Measurements from ENCODE around the gene FXYD4.
"Not testable (repeated sequence)": the region's sequence is repeated elsewhere in the genome, so short reads cannot be mapped to it uniquely, and the experiment has no call there.

The FXYD4 gene

GRCh38 chr10:43376828-43377423 is 5.5 kb downstream of the FXYD4 start:
- no peak for DNase-seq

- no peak for DNase-seq
Observed at GRCh38 chr10:43377424-43377883, 6.0 kb downstream of the FXYD4 start.

DNA sequence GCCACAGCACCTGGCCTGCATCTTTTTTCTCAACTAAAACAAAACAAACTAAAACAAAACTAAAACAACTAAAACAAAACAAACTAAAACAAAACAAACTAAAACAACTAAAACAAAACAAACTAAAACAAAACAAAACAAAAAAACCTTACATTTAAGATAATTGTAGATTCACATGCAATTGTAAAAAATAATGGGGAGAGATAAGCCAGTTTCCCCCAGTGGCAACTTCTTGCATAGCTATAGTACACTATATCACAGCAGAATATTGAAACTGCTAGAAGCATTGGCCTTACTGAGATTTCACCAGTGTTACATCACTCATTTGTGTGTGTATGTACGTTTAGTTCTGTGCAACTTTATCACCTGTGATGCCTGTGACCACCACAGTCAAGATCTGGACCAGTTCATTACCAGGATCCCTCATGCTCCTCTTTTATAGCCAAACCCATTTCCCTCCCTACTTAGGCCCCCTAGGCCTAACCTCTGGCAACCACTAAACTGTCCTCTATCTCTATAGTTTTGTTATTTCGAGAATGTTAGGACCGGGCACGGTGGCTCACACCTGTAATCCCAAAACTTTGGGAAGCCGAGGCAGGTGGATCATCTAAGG is 9.3 kb downstream of the FXYD4 start:
- DNase-seq: peak; percentile 49

- no peak for DNase-seq
Observed at GRCh38 chr10:43383204-43383971, 12.0 kb downstream of the FXYD4 start.

- DNase-seq: no peak
Observed at GRCh38 chr10:43384252-43385221, 13.1 kb downstream of the FXYD4 start.

DNA sequence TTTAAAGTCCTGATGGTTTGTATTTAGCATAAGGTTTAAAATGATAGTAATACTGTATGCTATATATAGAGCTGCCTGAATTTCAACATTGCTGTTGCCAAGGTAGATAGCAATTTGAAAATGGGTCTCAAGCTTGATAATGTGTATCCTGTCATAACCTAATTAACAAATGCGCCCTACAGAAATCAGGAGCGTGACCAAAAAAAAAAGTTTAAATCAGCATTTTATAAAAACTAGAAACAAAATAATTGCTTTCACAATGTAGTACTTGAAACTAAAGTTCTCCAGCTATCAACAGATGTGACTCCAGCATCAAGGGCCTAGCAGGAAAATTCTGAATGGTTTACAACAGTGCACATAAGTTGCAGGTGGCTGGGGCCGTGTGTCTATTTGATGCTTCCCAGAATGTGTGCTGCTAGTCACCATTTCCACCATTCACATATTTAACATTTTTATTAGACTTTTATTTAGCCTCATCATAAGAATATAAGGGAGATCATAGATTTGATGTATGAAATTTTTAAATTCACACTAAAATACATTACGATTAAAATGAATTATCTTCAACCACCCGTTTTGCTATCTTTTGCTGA is 14.1 kb downstream of the FXYD4 start:
- DNase-seq: no peak

DNA sequence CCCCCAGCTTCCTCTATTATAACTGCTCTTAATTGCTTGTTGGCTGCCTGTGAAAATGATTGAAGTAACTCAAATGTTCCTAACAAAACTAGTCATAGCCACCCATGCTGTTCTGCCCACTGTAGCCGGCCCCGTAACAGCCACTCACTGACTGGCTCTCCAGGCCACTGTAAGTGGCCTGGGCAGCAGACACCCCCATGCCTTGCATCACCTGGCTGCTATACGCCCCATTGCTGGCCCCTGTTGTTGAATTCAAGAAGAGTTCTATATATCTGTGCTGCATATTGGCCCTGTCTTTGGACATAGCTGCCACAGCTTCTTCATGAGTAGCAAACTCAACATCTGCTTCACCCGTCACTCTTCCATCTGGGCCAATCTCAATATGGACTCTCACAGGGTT is 15.1 kb downstream of the FXYD4 start:
- no peak for DNase-seq

DNA sequence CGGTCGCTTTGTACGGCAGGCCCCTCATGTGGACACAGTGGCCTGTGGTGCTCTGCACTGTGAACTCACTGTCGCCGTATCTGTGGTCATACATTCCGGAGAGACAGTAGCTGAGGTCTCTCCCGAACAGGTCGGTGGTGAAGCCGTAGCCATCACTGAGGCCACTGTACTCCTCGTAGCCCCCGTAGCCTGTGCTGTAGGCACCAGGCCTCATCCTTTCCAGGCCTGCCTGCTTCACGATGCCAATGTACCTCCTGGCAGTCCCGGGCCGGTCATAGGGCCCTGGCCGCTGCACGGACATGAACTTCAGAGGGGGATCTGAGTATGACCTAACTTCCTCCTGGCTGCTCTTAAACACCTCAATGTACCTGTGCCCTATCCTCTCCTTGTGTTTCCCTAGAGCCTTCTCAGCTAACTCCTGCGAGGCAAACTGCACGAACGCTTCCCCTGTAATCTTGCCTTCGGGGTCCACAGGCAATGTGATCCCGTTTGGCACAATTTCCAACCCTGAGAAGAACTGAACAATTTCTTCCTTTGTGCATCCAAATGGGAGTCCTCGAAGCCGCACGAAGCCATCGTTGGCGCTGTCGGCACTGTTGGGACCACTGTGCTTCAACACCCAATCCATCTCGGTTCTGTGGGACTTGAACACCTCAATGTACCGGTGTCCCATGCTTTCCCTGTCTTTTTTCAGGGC is 15.7 kb downstream of the FXYD4 start:
- no peak for DNase-seq

- no peak for DNase-seq
Observed at GRCh38 chr10:43387678-43388032, 16.2 kb downstream of the FXYD4 start.

DNA sequence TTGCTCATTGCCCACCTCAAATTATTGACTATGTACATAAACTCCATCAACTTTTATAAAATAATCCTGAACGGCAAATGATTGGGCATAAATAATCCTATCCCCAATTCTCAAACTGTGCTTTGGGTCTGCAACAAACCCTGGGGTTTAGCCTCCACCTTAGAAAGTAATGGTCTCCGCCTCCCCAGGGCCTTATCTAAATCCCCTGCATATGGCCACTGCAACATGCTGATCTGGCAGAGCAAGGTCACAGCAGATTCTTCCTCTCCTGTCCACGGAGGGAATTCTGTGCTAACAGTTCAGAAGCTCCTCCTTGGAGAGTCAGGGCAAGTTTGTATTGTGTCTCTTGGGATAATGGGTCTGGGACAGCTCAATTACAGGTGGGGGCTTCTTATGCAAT is 18.4 kb downstream of the FXYD4 start:
- no peak for DNase-seq

DNA sequence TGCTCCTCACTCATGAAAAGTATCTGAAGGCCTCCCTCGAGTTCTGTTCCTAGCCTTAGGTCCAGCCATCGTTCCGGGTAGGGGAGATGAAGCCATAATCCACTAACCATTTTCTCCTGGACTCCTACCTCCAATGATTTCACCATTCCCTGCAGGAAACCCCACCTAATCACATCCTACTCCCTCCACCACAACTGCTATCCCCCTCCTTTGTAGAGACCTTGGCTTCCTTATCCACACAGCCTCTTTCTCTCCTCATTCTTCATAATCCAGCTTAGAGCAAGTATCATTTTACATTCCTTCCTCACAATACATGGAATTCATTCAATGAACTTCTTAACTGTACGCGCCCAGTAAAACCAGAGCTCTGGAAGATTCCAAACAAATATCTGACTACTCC is 18.9 kb downstream of the FXYD4 start:
- no peak for DNase-seq

- DNase-seq: peak; percentile 47
Observed at GRCh38 chr10:43390759-43391158, 19.3 kb downstream of the FXYD4 start.

GRCh38 chr10:43391496-43391895 is 20.1 kb downstream of the FXYD4 start:
- no peak for DNase-seq

DNA sequence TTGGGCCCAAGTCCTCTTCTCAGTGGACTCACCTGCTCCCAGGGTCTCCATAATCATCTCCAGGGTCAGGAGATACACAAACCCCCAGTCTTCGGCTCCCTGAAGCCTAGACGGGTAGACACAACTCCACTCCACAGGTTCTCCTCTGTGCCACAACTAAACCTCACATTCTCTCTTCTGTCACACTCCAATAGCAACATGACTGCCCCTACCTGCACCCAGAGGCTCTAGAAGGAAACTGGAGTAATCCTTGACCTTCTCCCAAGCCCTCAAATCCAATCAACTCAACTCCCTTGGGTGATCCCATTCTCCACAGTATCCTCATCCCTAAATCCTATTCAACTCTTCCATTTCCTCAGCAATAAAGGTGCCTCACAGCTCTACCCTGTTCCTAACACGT is 21.3 kb downstream of the FXYD4 start:
- no peak for DNase-seq

DNA sequence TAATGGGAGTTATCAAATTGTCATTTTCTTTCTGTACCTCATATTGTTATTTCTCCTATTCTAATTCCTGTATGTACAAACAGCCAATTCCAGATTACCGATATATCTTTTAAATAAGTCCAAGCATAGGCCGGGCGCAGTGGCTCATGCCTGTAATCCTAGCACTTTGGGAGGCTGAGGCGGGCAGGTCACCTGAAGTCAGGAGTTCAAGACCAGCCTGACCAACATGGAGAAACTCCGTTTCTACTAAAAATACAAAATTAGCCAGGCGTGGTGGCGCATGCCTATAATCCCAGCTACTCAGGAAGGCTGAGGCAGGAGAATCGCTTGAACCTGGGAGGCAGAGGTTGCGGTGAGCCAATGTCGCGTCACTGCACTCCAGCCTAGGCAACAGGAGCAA is 21.8 kb downstream of the FXYD4 start:
- not testable (repeated sequence) for DNase-seq

DNA sequence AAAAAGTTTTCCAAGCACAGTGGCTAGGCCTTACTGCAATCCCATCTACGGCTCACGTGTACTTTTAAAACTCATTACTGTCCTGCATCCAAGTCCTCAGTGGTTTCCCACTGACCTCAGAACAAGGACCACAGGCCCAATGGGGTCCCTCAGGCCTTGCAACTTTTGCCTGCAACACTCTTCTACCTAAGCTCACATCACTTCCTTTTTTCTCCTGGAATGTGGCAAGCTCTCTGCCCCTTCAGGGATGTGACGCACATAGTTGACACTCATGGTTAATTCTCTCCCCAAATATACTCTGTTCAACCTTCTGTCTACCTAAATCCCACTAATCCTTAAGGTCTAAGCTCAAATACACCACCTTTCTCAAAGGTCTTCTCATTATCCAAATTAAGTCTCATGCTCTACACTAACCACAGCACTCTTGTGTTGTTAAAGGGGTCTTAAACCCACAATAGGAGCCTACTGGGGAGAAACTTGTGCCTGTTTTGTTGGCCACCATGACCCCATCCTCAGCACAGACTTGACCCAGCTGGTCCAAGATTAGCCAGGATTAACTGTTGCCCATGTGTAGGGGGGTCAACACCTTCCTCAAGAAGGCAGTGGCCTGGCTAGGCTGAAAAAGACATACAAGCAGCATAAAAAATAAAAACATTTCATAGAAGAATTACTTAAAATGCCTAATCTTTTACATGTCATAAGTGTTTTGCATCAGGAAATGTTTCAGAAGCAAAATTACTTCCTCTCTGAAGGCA is 22.3 kb downstream of the FXYD4 start:
- no peak for DNase-seq

- no peak for DNase-seq
Observed at GRCh38 chr10:43394868-43395267, 23.4 kb downstream of the FXYD4 start.

- DNase-seq: no peak
Observed at GRCh38 chr10:43395571-43396060, 24.2 kb downstream of the FXYD4 start.

DNA sequence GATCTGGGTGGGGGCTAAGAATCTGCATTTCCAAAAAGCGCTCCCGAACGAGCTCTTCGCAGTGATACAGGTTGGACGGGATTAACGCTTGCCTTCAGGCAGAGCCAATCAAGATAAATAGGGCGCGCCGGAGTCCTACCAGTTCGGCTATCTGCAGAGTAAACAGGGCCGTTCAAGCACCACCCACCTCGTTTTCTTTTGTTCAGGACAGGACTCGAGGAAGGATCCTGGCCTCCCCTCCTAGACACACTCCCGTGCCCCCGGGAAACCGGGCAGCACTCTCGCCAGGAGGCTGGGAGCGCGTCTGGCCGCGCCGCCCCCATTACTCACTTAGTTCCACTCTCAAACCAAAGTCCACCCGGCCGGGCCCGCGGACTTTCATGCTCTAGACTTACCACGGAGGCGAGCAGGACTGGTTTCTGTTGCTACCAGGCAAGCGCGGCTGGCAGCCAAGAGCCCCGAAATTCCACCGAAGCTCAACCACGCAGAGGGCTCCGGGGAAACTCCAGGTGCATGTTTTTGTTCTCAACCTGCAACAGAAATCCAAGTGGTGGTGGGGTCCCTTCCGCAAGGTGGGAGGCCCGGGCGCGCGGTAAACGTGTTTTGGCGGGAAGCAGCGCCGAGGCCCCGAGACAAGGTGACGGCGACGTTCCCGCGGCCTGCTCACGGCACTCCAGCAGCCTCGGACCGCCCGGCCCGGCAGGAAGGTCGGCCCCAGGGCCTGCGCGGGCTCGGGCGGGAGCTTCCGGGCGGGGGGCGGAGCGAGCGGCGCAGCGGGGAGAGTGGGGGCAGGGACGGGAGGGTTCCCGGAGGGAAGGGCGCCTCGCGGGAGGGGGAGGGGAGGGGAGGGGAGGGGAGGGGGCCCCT is 24.9 kb downstream of the FXYD4 start:
- peak; percentile 75 for DNase-seq

Measured in fibroblast of skin of right biceps (primary cell).